ENCODE results near the gene GPR152.

- TF ChIP-seq POLR2A (IDR thresholded peaks at IDR 0.05), result no peak
- no peak for TF ChIP-seq CTCF (IDR thresholded peaks at IDR 0.05)
Observed at GRCh38 chr11:67418476-67419281, 33.9 kb downstream of the GPR152 start.
